GM19452 (cell line): ENCODE results near the gene NCBP1.

Source experiments
- ATAC-seq: cut with Tn5 transposase; IDR thresholded peaks from one replicate; pipeline ENCODE4 v1.9.1; 2021; ENCODE audit not compliant: unreplicated experiment

The NCBP1 gene

GRCh38 chr9:97706246-97706645 lies 72.6 kb downstream of the NCBP1 start:
- no peak for ATAC-seq

- ATAC-seq: peak; percentile 79
Observed at GRCh38 chr9:97710356-97711222, 77.0 kb downstream of the NCBP1 start.

GRCh38 chr9:97711223-97711626 lies 77.6 kb downstream of the NCBP1 start:
- no peak for ATAC-seq

GRCh38 chr9:97714435-97714834 lies 80.8 kb downstream of the NCBP1 start:
- no peak for ATAC-seq

GRCh38 chr9:97717866-97718265 lies 84.2 kb downstream of the NCBP1 start:
- no peak for ATAC-seq

- ATAC-seq: no peak
Observed at GRCh38 chr9:97721396-97721795, 87.8 kb downstream of the NCBP1 start.

- no peak for ATAC-seq
Observed at GRCh38 chr9:97722331-97722730, 88.7 kb downstream of the NCBP1 start.
